Activated CD4-positive, alpha-beta memory T cell treated with anti-CD3 and anti-CD28 coated beads for 36 hours (primary cell): ENCODE measurements around the gene HECTD1. TPM values are rescaled to one million over a fixed set of nuclear protein-coding genes. Genes with fewer than 3 reads are reported as not detected.

Experiments
- CTCF ChIA-PET: fragments of 350-600 bp; sonication (Branson Sonifier 250); formaldehyde crosslinking; loops from one replicate; lab custom pipeline; 2021; ENCODE audit warnings: antibody characterized with exemption, inconsistent platforms; lab: Charles Lee
- POLR2A ChIA-PET: fragments of 350-600 bp; sonication (Branson Sonifier 250); formaldehyde crosslinking; loops from one replicate; lab custom pipeline; 2021; ENCODE audit warnings: antibody characterized with exemption; lab: Charles Lee
- DNase-seq: peaks from one replicate; pipeline ENCODE4 v3.0.0-alpha.2; 2020
- H3K27ac Mint-ChIP-seq: one replicate; pipeline ENCODE4 v1.8.0; 2021; ENCODE audit warnings: mixed read lengths
- H3K27me3 Mint-ChIP-seq: one replicate; pipeline ENCODE4 v1.8.0; 2021; ENCODE audit warnings: mixed read lengths
- H3K36me3 Mint-ChIP-seq: one replicate; pipeline ENCODE4 v1.8.0; 2021; ENCODE audit warnings: mixed read lengths
- H3K4me1 Mint-ChIP-seq: one replicate; pipeline ENCODE4 v1.8.0; 2021; ENCODE audit warnings: low read depth, mixed read lengths
- H3K4me3 Mint-ChIP-seq: one replicate; pipeline ENCODE4 v1.8.0; 2021; ENCODE audit warnings: mild to moderate bottlenecking, mixed read lengths
- H3K9me3 Mint-ChIP-seq: one replicate; pipeline ENCODE4 v1.8.0; 2021; ENCODE audit warnings: mixed read lengths
- intact Hi-C: fragments of 100-400 bp; cut with micrococcal nuclease; formaldehyde crosslinking; loops from one replicate; pipeline ENCODE4 v1.15.1; 2023
- total RNA-seq, 2 experiments: library from RNA; stranded (reverse); gene quantifications; one replicate each; pipeline ENCODE4 v1.2.3, GENCODE V29; 2021

The HECTD1 gene
- total RNA-seq, 2 experiments from 2014 or later, result 84.9 to 88.1 TPM

DNA sequence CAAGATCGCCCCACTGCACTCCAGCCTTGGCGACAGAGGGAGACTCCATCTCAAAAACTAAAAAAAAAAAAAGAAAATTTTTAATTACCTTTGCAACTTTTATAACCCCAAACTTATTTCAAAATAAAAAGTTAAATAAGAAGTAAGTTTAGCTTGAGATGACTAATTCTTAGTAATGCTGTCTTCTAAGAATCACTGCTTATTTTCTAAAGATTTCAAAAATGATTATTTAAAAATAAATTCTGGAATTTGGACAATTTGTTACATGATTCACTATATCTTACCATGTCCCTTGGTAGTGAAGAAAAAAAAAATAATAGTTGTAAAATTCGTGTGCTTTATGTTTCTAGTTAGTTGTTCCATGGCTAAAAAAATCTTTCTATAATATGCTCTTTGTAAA, 11.6 kb upstream of the HECTD1 start:
- intact Hi-C loops, result no loop called here
- Mint-ChIP-seq H3K9me3 (no peaks in the 10 kb centered on the region), H3K36me3 (no peaks in the 10 kb centered on the region), H3K4me1 (no peaks in the 10 kb centered on the region), H3K27ac (no peak overlapping the region), H3K27me3 (no peaks in the 10 kb centered on the region), H3K4me3 (no peak overlapping the region)
- ChIA-PET POLR2A (interaction anchor here (0.6 kb wide), 1 partner anchor 127 kb away, joined by 6 read pairs; no protein-coding TSS in a partner anchor), CTCF (interaction anchor here (0.6 kb wide), 1 partner anchor 324 kb away, joined by 3 read pairs; no protein-coding TSS in a partner anchor)
- no peak for DNase-seq

DNA sequence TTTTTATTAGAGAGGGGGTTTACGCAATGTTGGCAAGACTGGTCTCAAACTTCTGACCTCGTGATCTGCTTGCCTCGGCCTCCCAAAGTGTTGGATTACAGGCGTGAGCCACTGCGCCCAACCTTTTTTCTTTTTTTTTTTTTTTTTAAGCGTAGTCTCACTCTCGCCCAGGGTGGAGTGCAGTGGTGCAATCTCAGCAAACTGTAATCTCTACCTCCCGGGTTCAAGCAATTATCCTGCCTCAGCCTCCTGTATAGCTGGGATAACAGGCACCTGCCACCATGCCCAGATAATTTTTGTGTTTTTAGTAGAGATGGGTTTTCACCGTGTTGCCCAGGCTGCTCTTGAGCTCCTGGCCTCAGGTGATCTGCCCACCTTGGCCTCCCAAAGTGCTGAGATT, 8.8 kb upstream of the HECTD1 start:
- Mint-ChIP-seq H3K4me3 (no peak overlapping the region), H3K27me3 (no peaks in the 10 kb centered on the region), H3K4me1 (no peaks in the 10 kb centered on the region), H3K9me3 (no peaks in the 10 kb centered on the region), H3K27ac (no peak overlapping the region), H3K36me3 (no peaks in the 10 kb centered on the region)
- CTCF ChIA-PET, result no interaction called here
- intact Hi-C loops, result no loop called here
- DNase-seq, result no peak
- POLR2A ChIA-PET, result no interaction called here

- no peaks in the 10 kb centered on the region for H3K9me3 Mint-ChIP-seq
- ChIA-PET POLR2A (no interaction called here), CTCF (no interaction called here)
- peaks cover 23% of the 10 kb centered on the region for H3K4me1 Mint-ChIP-seq
- no peak for DNase-seq
- no peak overlapping the region for H3K27ac Mint-ChIP-seq
- H3K27me3 Mint-ChIP-seq, result no peaks in the 10 kb centered on the region
- intact Hi-C loops, result no loop called here
- H3K4me3 Mint-ChIP-seq, result no peak overlapping the region
- peaks cover 3% of the 10 kb centered on the region for H3K36me3 Mint-ChIP-seq
These were observed 5.3 kb upstream of the HECTD1 start for GRCh38 chr14:31212893-31213292.

GRCh38 chr14:31209605-31210004, 2.0 kb upstream of the HECTD1 start:
- Mint-ChIP-seq H3K9me3 (no peaks in the 10 kb centered on the region), H3K27me3 (no peaks in the 10 kb centered on the region), H3K27ac (no peak overlapping the region), H3K4me1 (peaks cover 38% of the 10 kb centered on the region), H3K4me3 (no peak overlapping the region), H3K36me3 (peaks cover 8% of the 10 kb centered on the region)
- intact Hi-C loops, result loop anchor here (2.0 to 10.0 kb wide), 5 partner anchors 65 to 868 kb away; partner anchors contain the start of gene ARHGAP5
- POLR2A ChIA-PET, result interaction anchor here (1.3 kb wide), 1 partner anchor 15 kb away, joined by 4 read pairs; no protein-coding TSS in a partner anchor
- DNase-seq, result no peak
- CTCF ChIA-PET, result interaction anchor here (1.3 to 2.1 kb wide), 2 partner anchors 61 to 127 kb away, joined by 3 to 6 read pairs; no protein-coding TSS in a partner anchor

DNA sequence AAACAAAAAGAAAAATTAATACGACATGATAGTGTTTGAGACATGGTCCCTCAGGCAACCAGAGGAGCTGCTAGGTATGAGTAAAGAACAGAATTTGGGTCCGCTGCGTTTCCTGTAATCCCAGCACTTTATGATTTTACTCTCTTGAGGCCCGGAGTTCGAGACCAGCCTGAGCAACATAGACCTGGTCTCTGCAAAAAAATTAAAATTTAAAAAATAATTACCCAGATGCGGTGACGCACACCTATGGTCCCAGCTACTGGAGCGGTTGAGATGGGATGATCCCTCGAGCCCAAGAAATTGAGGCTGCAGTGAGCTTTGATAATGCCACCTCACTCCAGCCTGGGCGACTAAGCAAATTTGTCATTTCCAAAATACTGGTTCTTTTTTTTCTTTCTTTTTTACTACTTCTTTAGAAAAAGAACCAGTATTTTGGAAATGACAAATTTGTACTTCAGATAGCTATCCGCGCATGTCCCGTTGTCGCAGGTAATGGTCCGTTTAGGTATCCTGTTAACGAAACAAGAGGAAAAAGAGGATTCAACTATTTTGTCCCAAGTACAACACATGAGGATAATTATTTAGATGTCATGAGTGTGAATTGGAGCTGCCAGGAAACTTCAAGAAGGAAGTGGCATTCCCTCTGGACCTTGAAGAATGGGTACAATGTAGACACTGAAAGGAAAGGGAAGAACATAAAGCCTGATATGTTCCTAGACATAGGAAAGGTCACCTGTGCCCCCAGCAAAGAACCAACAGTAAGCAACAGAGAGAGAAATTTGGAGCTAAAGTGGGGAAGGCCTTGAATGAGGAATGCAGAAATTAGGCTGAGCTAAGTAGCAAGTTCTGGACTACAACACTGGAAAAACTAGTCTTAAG, 1.2 kb upstream of the HECTD1 start:
- intact Hi-C loops, result loop anchor here (1.0 to 10.0 kb wide), 9 partner anchors 66 to 869 kb away; partner anchors contain the start of genes ARHGAP5, DTD2 and NUBPL
- CTCF ChIA-PET, result interaction anchor here (0.6 to 3.2 kb wide), 14 partner anchors 9 to 230 kb away, joined by 3 to 22 read pairs (median 4); partner anchors contain the start of genes HEATR5A and STRN3
- peak; percentile 60 for DNase-seq
- peak overlapping the region; percentile 94 for H3K4me3 Mint-ChIP-seq
- peak overlapping the region; percentile 100 for H3K27ac Mint-ChIP-seq
- H3K9me3 Mint-ChIP-seq, result no peaks in the 10 kb centered on the region
- H3K4me1 Mint-ChIP-seq, result peaks cover 43% of the 10 kb centered on the region
- POLR2A ChIA-PET, result interaction anchor here (0.8 to 2.6 kb wide), 10 partner anchors 14 to 868 kb away, joined by 3 to 14 read pairs (median 5); partner anchors contain the start of genes AP4S1, ARHGAP5, DTD2 and HEATR5A
- H3K27me3 Mint-ChIP-seq, result no peaks in the 10 kb centered on the region
- peaks cover 14% of the 10 kb centered on the region for H3K36me3 Mint-ChIP-seq

GRCh38 chr14:31207287-31207754, 272 bp downstream of the HECTD1 start:
- H3K27me3 Mint-ChIP-seq, result no peaks in the 10 kb centered on the region
- H3K9me3 Mint-ChIP-seq, result no peaks in the 10 kb centered on the region
- ChIA-PET CTCF (interaction anchor here (0.6 to 3.2 kb wide), 12 partner anchors 8 to 871 kb away, joined by 3 to 22 read pairs (median 4); partner anchors contain the start of genes DTD2 and HEATR5A), POLR2A (interaction anchor here (0.6 to 2.6 kb wide), 16 partner anchors 8 to 869 kb away, joined by 3 to 14 read pairs (median 5); partner anchors contain the start of genes AP4S1, ARHGAP5, DTD2 and HEATR5A)
- DNase-seq, result no peak
- intact Hi-C loops, result loop anchor here (2.0 to 10.0 kb wide), 7 partner anchors 150 to 995 kb away; partner anchors contain the start of genes ARHGAP5, RNU6-7, RNU6-8 and SCFD1
- H3K4me1 Mint-ChIP-seq, result peaks cover 51% of the 10 kb centered on the region
- H3K36me3 Mint-ChIP-seq, result peaks cover 24% of the 10 kb centered on the region
- peak overlapping the region; percentile 100 for H3K27ac Mint-ChIP-seq
- peak overlapping the region; percentile 85 for H3K4me3 Mint-ChIP-seq

- H3K27me3 Mint-ChIP-seq, result no peaks in the 10 kb centered on the region
- H3K27ac Mint-ChIP-seq, result peak overlapping the region; percentile 87
- intact Hi-C loops, result loop anchor here (2.0 to 10.0 kb wide), 7 partner anchors 151 to 996 kb away; partner anchors contain the start of genes ARHGAP5, RNU6-7, RNU6-8 and SCFD1
- H3K4me3 Mint-ChIP-seq, result peak overlapping the region; percentile 85
- CTCF ChIA-PET, result interaction anchor here (0.7 to 3.2 kb wide), 8 partner anchors 8 to 871 kb away, joined by 3 to 22 read pairs (median 6); partner anchors contain the start of genes DTD2, HEATR5A and SCFD1
- POLR2A ChIA-PET, result interaction anchor here (0.6 to 2.6 kb wide), 12 partner anchors 8 to 584 kb away, joined by 3 to 14 read pairs (median 5); partner anchors contain the start of genes AP4S1, DTD2 and STRN3
- peaks cover 27% of the 10 kb centered on the region for H3K36me3 Mint-ChIP-seq
- H3K4me1 Mint-ChIP-seq, result peaks cover 53% of the 10 kb centered on the region
- no peaks in the 10 kb centered on the region for H3K9me3 Mint-ChIP-seq
- DNase-seq, result peak; percentile 80
These were observed 882 bp downstream of the HECTD1 start for GRCh38 chr14:31206536-31207286.

- Mint-ChIP-seq H3K36me3 (peaks cover 29% of the 10 kb centered on the region), H3K27me3 (no peaks in the 10 kb centered on the region), H3K27ac (peak overlapping the region; percentile 87), H3K4me1 (peaks cover 57% of the 10 kb centered on the region), H3K9me3 (no peaks in the 10 kb centered on the region), H3K4me3 (peak overlapping the region; percentile 76)
- ChIA-PET CTCF (interaction anchor here (1.1 to 3.2 kb wide), 3 partner anchors 68 to 584 kb away, joined by 3 to 22 read pairs (median 12); partner anchors contain the start of gene SCFD1), POLR2A (interaction anchor here (0.9 to 1.7 kb wide), 5 partner anchors 12 to 216 kb away, joined by 3 to 9 read pairs (median 5); partner anchors contain the start of genes AP4S1 and STRN3)
- DNase-seq, result no peak
- intact Hi-C loops, result loop anchor here (1.0 to 10.0 kb wide), 8 partner anchors 151 to 997 kb away; partner anchors contain the start of genes ARHGAP5, RNU6-7, RNU6-8 and SCFD1
These were observed 1.7 kb downstream of the HECTD1 start for GRCh38 chr14:31205681-31206535.

GRCh38 chr14:31204593-31205534, 2.7 kb downstream of the HECTD1 start:
- Mint-ChIP-seq H3K27me3 (no peaks in the 10 kb centered on the region), H3K4me3 (peak overlapping the region; percentile 76), H3K4me1 (peaks cover 57% of the 10 kb centered on the region), H3K36me3 (peaks cover 34% of the 10 kb centered on the region), H3K9me3 (no peaks in the 10 kb centered on the region), H3K27ac (peak overlapping the region; percentile 66)
- intact Hi-C loops, result loop anchor here (1.0 to 10.0 kb wide), 5 partner anchors 152 to 872 kb away; partner anchors contain the start of gene ARHGAP5
- DNase-seq, result no peak
- CTCF ChIA-PET, result no interaction called here
- POLR2A ChIA-PET, result no interaction called here
